Endothelial cell of umbilical vein (primary cell): ENCODE data around the gene MAML1.

Experiments used
- CTCF ChIP-seq, 2 donors: IDR thresholded peaks; 1 replicate in 1 of 2; 2 replicates in 1 of 2; pipeline ENCODE4 v1.5.1; 2011; ENCODE audit warnings: low read length in 2 of 2, mild to moderate bottlenecking in 2 of 2, moderate library complexity in 2 of 2, control low read depth in 1 of 2, inconsistent platforms in 1 of 2, low read depth in 1 of 2; ENCODE audit not compliant: insufficient read depth in 1 of 2; ENCODE audit errors: extremely low read depth in 1 of 2
- FOS ChIP-seq: IDR thresholded peaks from 2 replicates; pipeline ENCODE4 v1.6.1; 2011; ENCODE audit warnings: mild to moderate bottlenecking, low read length, moderate library complexity, borderline replicate concordance; ENCODE audit not compliant: insufficient read depth
- MAX ChIP-seq: IDR thresholded peaks from 2 replicates; pipeline ENCODE4 v1.6.1; 2011; ENCODE audit not compliant: insufficient read depth, insufficient read length
- POLR2A ChIP-seq: IDR thresholded peaks from 2 replicates; pipeline ENCODE4 v1.6.1; 2012; ENCODE audit warnings: low read depth, mild to moderate bottlenecking, control low read depth, low read length
- POLR2AphosphoS5 ChIP-seq: IDR thresholded peaks from 2 replicates; pipeline ENCODE4 v1.6.1; 2012; ENCODE audit warnings: low read depth, mild to moderate bottlenecking, control low read depth, low read length, moderate library complexity; ENCODE audit not compliant: insufficient read depth

GRCh38 chr5:179755022-179755421 lies 22.4 kb downstream of the MAML1 start:
- no peak for TF ChIP-seq MAX
- TF ChIP-seq FOS = no peak
- no peak for TF ChIP-seq CTCF (IDR thresholded peaks at IDR 0.05; ENCODE audit: extremely low read depth in 1 of 2, insufficient read depth in 1 of 2, low read depth in 1 of 2, low read length in 2 of 2)
- TF ChIP-seq POLR2A = no peak
- no peak for TF ChIP-seq POLR2AphosphoS5
